HEK293 (cell line): ENCODE data around the gene NASP.
A peak's percentile ranks its signal among the peaks of the same experiment; 100 is the strongest.

Source experiments
- CTCF ChIA-PET: fragments of 350-600 bp; formaldehyde crosslinking; extraction: SDS; loops from one replicate; lab custom pipeline; 2021; ENCODE audit warnings: antibody characterized with exemption; lab: Yijun Ruan, JAX
- POLR2A ChIA-PET: fragments of 300-600 bp; formaldehyde crosslinking; extraction: SDS; loops from one replicate; lab custom pipeline; 2020; ENCODE audit warnings: antibody characterized with exemption, inconsistent platforms; lab: Yijun Ruan, JAX
- H3K27ac ChIP-seq: fragments of 200-500 bp; sonication (Bioruptor generic); 2 replicates; pipeline ENCODE4 v1.5.1; 2014; ENCODE audit warnings: low read depth, low read length, control low read depth, inconsistent platforms; ENCODE audit errors: extremely low read depth
- H3K36me3 ChIP-seq, 2 experiments: fragments of 200-500 bp in 1 of 2; sonication (Bioruptor generic) in 1 of 2; 1 replicate in 1 of 2; 2 replicates in 1 of 2; pipeline ENCODE4 v1.5.1; 2014 to 2017; ENCODE audit warnings: inconsistent platforms in 2 of 2, low read length in 2 of 2; ENCODE audit not compliant: control insufficient read depth in 2 of 2, insufficient read depth in 1 of 2
- H3K4me1 ChIP-seq: fragments of 200-500 bp; sonication (Bioruptor generic); 2 replicates; pipeline ENCODE4 v1.5.1; 2014; ENCODE audit warnings: mild to moderate bottlenecking, low read length, inconsistent platforms; ENCODE audit not compliant: control insufficient read depth, insufficient read depth
- H3K4me3 ChIP-seq: 2 replicates; pipeline ENCODE4 v1.5.1; 2011; ENCODE audit warnings: low read depth, mild to moderate bottlenecking, control low read depth, low read length, moderate library complexity
- H3K9me3 ChIP-seq: fragments of 200-500 bp; sonication (Bioruptor generic); 2 replicates; pipeline ENCODE4 v1.5.1; 2014; ENCODE audit warnings: low read depth, low read length, inconsistent platforms; ENCODE audit not compliant: control insufficient read depth, insufficient read depth
- FEZF1 ChIP-seq: fragments of 450-650 bp; formaldehyde crosslinking; IDR thresholded peaks from 2 replicates; pipeline ENCODE4 v1.5.1; 2016; ENCODE audit warnings: missing biosample characterization, missing genetic modification characterization
- KLF1 ChIP-seq: fragments of 450-650 bp; formaldehyde crosslinking; IDR thresholded peaks from 2 replicates; pipeline ENCODE4 v1.5.1; 2016; ENCODE audit warnings: missing biosample characterization, missing genetic modification characterization
- RBAK ChIP-seq: fragments of 450-650 bp; formaldehyde crosslinking; IDR thresholded peaks from 2 replicates; pipeline ENCODE4 v1.5.1; 2016; ENCODE audit warnings: missing biosample characterization, missing genetic modification characterization
- SCRT1 ChIP-seq: fragments of 450-650 bp; formaldehyde crosslinking; IDR thresholded peaks from 2 replicates; pipeline ENCODE4 v1.5.1; 2016; ENCODE audit warnings: missing biosample characterization, missing genetic modification characterization, borderline replicate concordance
- SCRT2 ChIP-seq: fragments of 450-650 bp; formaldehyde crosslinking; IDR thresholded peaks from 2 replicates; pipeline ENCODE4 v1.5.1; 2016; ENCODE audit warnings: missing biosample characterization, missing genetic modification characterization
- SP2 ChIP-seq: fragments of 450-650 bp; formaldehyde crosslinking; IDR thresholded peaks from 2 replicates; pipeline ENCODE4 v1.5.1; 2016; ENCODE audit warnings: missing biosample characterization, missing genetic modification characterization
- YY1 ChIP-seq: fragments of 450-650 bp; formaldehyde crosslinking; IDR thresholded peaks from 2 replicates; pipeline ENCODE4 v1.5.1; 2018; ENCODE audit warnings: missing biosample characterization, missing genetic modification characterization
- ZNF350 ChIP-seq: fragments of 450-650 bp; formaldehyde crosslinking; IDR thresholded peaks from 2 replicates; pipeline ENCODE4 v1.5.0; 2017; ENCODE audit warnings: missing biosample characterization, mild to moderate bottlenecking, missing genetic modification characterization
- ZNF571 ChIP-seq: fragments of 450-650 bp; formaldehyde crosslinking; IDR thresholded peaks from 2 replicates; pipeline ENCODE4 v1.5.0; 2017; ENCODE audit warnings: missing biosample characterization, missing genetic modification characterization
- ZNF792 ChIP-seq: fragments of 450-650 bp; formaldehyde crosslinking; IDR thresholded peaks from 2 replicates; pipeline ENCODE4 v1.5.1; 2016; ENCODE audit warnings: missing biosample characterization, missing genetic modification characterization
- TF ChIP-seq, protein P1 (sequence below): fragments of 450-650 bp; formaldehyde crosslinking; IDR thresholded peaks from 2 replicates; pipeline ENCODE4 v1.5.1; 2016; ENCODE audit warnings: missing biosample characterization, missing genetic modification characterization
- TF ChIP-seq, protein P2 (sequence below): fragments of 450-650 bp; formaldehyde crosslinking; IDR thresholded peaks from 2 replicates; pipeline ENCODE4 v1.5.1; 2016; ENCODE audit warnings: missing biosample characterization, missing genetic modification characterization
- TF ChIP-seq, protein P3 (sequence below): fragments of 450-650 bp; formaldehyde crosslinking; IDR thresholded peaks from 2 replicates; pipeline ENCODE4 v1.5.1; 2016; ENCODE audit warnings: missing biosample characterization, missing genetic modification characterization, low read depth

Gene NASP

DNA sequence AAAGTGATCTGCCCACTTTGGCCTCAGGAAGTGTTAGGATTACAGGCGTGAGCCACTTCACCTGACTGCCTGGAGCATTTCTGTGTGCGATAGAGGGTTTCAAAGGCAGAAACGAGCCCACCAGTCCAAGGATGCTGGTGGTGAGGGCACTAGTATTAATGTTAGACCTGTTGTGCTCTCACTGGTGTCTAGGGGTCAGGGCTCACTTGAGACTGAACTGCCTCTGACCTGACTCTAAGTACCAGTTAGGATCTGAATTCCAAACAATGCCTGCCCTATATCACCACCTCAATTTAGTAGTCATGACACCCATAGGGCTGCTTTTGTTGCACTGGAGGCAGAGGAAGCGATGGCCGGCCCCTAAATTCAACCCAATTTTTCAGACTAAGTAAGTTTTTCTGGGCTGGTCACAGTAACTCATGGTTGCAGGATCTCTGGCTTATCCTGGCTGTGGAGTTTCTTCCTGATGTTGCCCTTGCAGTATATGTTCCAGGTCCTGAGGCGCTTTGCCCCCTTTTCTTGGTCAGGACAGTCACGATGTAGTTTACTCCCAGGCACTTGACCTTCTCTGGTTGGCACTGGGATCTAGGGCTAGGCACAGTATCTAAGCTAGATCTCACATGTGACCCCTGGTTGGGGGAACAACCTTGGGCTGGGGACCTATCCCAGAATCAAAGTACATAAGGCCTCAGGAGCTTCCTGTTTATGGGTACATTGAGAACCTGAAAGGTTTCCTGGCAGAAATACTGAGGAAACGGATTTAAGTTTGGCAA, 35.5 kb downstream of the NASP start:
- H3K4me1 ChIP-seq: no peaks in the 10 kb centered on the region
- TF ChIP-seq FEZF1 (tag by site-specific recombination) (no peak), SCRT2 (tag by site-specific recombination) (0 out of 2 replicates have a peak, but pooled peaks have one; percentile 17)
- ChIA-PET CTCF (no interaction called here), POLR2A (no interaction called here)
- H3K27ac ChIP-seq: no peak overlapping the region
- no peak overlapping the region for H3K4me3 ChIP-seq
- H3K36me3 ChIP-seq: peaks cover 28 to 96% of the 10 kb centered on the region in 2 experiments
- no peaks in the 10 kb centered on the region for H3K9me3 ChIP-seq

DNA sequence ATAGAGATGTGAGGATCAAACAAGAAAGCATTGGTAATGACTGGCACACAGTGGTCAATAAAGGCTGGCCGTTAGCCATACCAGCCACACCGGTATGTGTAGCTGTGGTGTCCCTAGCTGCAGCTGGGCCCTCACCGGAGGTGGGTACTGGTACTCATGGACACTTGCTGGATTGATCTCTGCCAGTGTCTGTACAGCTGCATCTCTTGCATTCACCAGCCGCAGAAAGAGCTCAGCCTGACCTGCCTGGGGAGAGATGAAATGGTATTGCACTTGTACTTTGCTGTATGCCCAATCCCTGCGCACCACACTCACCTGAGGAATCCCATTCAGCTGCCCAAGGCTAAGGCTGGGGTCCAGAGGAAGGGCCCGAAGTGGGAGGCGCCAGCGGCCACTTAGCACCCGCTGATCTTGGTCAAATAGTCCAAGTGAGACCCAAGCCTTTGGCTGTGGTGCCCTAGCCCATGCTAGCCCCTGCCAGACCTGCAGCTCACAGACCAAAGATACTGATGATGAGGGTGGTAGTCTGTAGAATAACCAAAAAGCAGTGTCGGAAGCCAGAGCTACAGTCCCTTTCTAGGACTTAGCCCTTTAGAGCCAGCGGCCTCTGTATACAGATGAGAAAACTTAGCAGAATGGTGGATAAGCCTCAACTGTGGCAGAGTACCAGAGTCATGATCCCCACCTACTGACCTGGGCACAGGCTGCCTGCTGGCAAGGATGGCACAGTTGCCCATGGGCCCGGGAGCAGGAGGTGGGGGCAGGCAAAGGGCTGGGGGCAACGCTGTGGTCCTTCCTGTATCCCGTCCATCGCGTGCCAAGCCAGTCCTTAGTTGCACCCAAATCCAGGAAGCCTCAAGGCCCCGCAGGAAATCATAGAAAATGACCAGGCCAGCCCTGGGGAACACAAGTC, 37.0 kb downstream of the NASP start:
- ChIA-PET POLR2A (interaction anchor here (0.9 kb wide), 1 partner anchor 99 kb away, joined by 3 read pairs; the partner anchor contains the start of gene PRDX1), CTCF (interaction anchor here (0.6 kb wide), 2 partner anchors 62 to 111 kb away, joined by 3 to 4 read pairs; no protein-coding TSS in a partner anchor)
- H3K36me3 ChIP-seq: peaks cover 16 to 86% of the 10 kb centered on the region in 2 experiments
- no peak overlapping the region for H3K27ac ChIP-seq
- no peaks in the 10 kb centered on the region for H3K9me3 ChIP-seq
- H3K4me1 ChIP-seq: no peaks in the 10 kb centered on the region
- TF ChIP-seq, protein P1, sequence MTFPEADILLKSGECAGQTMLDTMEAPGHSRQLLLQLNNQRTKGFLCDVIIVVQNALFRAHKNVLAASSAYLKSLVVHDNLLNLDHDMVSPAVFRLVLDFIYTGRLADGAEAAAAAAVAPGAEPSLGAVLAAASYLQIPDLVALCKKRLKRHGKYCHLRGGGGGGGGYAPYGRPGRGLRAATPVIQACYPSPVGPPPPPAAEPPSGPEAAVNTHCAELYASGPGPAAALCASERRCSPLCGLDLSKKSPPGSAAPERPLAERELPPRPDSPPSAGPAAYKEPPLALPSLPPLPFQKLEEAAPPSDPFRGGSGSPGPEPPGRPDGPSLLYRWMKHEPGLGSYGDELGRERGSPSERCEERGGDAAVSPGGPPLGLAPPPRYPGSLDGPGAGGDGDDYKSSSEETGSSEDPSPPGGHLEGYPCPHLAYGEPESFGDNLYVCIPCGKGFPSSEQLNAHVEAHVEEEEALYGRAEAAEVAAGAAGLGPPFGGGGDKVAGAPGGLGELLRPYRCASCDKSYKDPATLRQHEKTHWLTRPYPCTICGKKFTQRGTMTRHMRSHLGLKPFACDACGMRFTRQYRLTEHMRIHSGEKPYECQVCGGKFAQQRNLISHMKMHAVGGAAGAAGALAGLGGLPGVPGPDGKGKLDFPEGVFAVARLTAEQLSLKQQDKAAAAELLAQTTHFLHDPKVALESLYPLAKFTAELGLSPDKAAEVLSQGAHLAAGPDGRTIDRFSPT: peak; percentile 51; the same call in 1 of the 2 replicates
- TF ChIP-seq SP2 (tag by site-specific recombination): no peak
- no peak overlapping the region for H3K4me3 ChIP-seq

DNA sequence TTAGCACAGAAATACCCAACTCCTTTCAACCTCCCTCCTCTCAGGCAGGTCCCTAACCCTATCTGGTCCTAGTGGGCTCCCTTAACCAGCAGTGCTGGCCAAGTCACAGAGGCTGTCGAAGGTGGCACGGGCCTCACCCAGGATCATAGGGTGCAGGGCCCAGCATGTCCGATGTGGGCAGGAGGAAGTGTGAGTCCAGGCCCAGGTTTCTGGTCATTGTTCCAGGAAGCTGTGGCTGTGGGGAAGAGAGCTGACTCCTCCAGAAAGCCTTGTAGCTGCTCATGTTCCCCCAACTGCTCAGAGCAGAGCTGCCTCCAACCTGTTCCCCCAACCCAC, 37.6 kb downstream of the NASP start:
- H3K9me3 ChIP-seq: no peaks in the 10 kb centered on the region
- ChIA-PET POLR2A (no interaction called here), CTCF (no interaction called here)
- TF ChIP-seq, protein P2, sequence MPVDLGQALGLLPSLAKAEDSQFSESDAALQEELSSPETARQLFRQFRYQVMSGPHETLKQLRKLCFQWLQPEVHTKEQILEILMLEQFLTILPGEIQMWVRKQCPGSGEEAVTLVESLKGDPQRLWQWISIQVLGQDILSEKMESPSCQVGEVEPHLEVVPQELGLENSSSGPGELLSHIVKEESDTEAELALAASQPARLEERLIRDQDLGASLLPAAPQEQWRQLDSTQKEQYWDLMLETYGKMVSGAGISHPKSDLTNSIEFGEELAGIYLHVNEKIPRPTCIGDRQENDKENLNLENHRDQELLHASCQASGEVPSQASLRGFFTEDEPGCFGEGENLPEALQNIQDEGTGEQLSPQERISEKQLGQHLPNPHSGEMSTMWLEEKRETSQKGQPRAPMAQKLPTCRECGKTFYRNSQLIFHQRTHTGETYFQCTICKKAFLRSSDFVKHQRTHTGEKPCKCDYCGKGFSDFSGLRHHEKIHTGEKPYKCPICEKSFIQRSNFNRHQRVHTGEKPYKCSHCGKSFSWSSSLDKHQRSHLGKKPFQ (tag by site-specific recombination): no peak
- no peak for TF ChIP-seq ZNF350
- TF ChIP-seq KLF1 (tag by site-specific recombination): no peak
- no peak for TF ChIP-seq ZNF792 (tag by site-specific recombination)
- no peak for TF ChIP-seq RBAK (tag by site-specific recombination)
- TF ChIP-seq SCRT1 (tag by site-specific recombination): no peak
- TF ChIP-seq ZNF571: no peak
- TF ChIP-seq, protein P3, sequence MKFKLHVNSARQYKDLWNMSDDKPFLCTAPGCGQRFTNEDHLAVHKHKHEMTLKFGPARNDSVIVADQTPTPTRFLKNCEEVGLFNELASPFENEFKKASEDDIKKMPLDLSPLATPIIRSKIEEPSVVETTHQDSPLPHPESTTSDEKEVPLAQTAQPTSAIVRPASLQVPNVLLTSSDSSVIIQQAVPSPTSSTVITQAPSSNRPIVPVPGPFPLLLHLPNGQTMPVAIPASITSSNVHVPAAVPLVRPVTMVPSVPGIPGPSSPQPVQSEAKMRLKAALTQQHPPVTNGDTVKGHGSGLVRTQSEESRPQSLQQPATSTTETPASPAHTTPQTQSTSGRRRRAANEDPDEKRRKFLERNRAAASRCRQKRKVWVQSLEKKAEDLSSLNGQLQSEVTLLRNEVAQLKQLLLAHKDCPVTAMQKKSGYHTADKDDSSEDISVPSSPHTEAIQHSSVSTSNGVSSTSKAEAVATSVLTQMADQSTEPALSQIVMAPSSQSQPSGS: no peak
- TF ChIP-seq YY1: no peak
- H3K4me1 ChIP-seq: no peaks in the 10 kb centered on the region
- no peak overlapping the region for H3K4me3 ChIP-seq
- H3K27ac ChIP-seq: no peak overlapping the region
- H3K36me3 ChIP-seq: peaks cover 11 to 83% of the 10 kb centered on the region in 2 experiments
